Measurements from ENCODE around the gene UBL4A. TPM values are rescaled to one million over a fixed set of nuclear protein-coding genes. Genes with fewer than 3 reads are reported as not detected.
"Not testable (repeated sequence)": the region's sequence is repeated elsewhere in the genome, so short reads cannot be mapped to it uniquely, and the experiment has no call there.

Gene UBL4A
- total RNA-seq, 1 donor from 2014 or later = 30.2 TPM

DNA sequence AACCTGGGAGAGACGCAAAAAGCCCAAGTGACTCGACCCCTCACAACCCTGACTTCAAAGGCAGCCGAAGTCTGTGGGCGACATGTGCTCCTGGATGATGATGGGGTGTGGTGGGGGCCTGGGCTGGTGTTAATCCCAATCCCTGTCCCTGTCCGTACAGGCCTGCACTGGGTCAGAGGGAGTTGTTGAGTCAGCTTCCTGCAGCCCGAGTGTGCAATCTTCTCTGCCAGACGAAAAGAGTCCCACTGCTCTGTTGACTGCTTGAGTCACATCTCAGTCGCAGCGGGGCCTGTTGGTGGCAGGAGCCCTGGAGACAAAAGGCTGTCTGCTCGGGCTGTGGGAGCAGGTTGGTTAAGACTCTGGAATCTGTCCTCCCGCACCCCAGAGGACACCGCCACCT is 19.3 kb upstream of the UBL4A start:
- Histone ChIP-seq H3K36me3 (peaks cover 0 to 7% of the 10 kb centered on the region in 2 donors), H3K27ac (no peak overlapping the region), H3K27me3 (no peaks in the 10 kb centered on the region), H3K4me3 (no peak overlapping the region), H3K9me3 (no peaks in the 10 kb centered on the region), H3K4me1 (no peaks in the 10 kb centered on the region)
- TF ChIP-seq POLR2A (IDR thresholded peaks at IDR 0.05) (no peak), POLR2AphosphoS5 (IDR thresholded peaks at IDR 0.05; ENCODE audit: insufficient read depth in 1 of 2, low read depth in 1 of 2) (no peak)
- TF ChIP-seq, protein P1, sequence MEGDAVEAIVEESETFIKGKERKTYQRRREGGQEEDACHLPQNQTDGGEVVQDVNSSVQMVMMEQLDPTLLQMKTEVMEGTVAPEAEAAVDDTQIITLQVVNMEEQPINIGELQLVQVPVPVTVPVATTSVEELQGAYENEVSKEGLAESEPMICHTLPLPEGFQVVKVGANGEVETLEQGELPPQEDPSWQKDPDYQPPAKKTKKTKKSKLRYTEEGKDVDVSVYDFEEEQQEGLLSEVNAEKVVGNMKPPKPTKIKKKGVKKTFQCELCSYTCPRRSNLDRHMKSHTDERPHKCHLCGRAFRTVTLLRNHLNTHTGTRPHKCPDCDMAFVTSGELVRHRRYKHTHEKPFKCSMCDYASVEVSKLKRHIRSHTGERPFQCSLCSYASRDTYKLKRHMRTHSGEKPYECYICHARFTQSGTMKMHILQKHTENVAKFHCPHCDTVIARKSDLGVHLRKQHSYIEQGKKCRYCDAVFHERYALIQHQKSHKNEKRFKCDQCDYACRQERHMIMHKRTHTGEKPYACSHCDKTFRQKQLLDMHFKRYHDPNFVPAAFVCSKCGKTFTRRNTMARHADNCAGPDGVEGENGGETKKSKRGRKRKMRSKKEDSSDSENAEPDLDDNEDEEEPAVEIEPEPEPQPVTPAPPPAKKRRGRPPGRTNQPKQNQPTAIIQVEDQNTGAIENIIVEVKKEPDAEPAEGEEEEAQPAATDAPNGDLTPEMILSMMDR (IDR thresholded peaks at IDR 0.05) = no peak
- no peak for DNase-seq (ENCODE audit: extremely low spot score in 2 of 2)
- intact Hi-C loops (cut with DNase I) = no loop called here

DNA sequence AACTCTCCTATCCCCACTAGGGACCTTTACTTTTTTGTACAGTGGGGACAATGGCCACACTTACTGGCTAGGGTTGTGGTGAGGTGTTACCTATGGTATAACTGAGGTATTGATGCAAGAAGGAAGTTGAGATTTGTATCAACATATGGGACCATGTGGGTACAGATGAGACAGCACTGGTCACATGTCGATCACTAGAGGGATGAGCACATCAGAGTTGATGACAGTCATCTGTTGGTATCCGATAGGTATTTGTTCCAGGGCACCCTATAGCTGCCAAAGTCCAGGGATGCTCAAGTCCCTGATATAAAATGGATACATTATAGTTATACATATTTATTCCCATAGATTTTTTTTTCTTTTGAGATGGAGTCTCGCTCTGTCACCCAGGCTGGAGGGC is 16.6 kb upstream of the UBL4A start:
- TF ChIP-seq, protein P1 (IDR thresholded peaks at IDR 0.05) = no peak
- TF ChIP-seq POLR2A (IDR thresholded peaks at IDR 0.05) (no peak), POLR2AphosphoS5 (IDR thresholded peaks at IDR 0.05; ENCODE audit: insufficient read depth in 1 of 2, low read depth in 1 of 2) (no peak)
- H3K4me1 ChIP-seq = no peaks in the 10 kb centered on the region
- no peak overlapping the region for H3K27ac ChIP-seq
- no peak for DNase-seq (ENCODE audit: extremely low spot score in 2 of 2)
- intact Hi-C loops (cut with DNase I) = no loop called here
- H3K9me3 ChIP-seq = no peaks in the 10 kb centered on the region
- no peak overlapping the region for H3K4me3 ChIP-seq
- H3K27me3 ChIP-seq = no peaks in the 10 kb centered on the region
- no peaks in the 10 kb centered on the region for H3K36me3 ChIP-seq

DNA sequence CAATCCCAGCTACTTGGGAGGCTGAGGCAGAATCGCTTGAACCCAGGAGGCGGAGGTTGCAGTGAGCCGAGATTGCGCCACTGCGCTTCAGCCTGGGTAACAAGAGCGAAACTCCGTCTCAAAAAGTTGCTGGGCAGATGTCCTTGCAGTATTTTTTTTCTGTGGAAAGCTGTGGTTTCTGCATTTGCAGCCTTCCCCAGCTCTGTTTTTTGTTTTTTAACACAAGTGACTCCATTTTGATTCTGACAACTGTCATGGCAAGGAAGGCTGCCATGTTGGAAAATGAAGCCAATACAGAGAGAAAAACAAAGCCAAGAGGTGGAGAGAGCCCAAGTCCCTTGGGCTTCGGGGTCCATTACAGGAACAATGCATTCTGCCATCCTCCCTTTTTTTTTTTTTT is 15.7 kb upstream of the UBL4A start:
- H3K36me3 ChIP-seq = no peaks in the 10 kb centered on the region
- H3K4me3 ChIP-seq = no peak overlapping the region
- H3K27me3 ChIP-seq = no peaks in the 10 kb centered on the region
- H3K4me1 ChIP-seq = no peaks in the 10 kb centered on the region
- no peak overlapping the region for H3K27ac ChIP-seq
- H3K9me3 ChIP-seq = no peaks in the 10 kb centered on the region
- no peak for DNase-seq (ENCODE audit: extremely low spot score in 2 of 2)
- intact Hi-C loops (cut with DNase I) = no loop called here
- TF ChIP-seq, protein P1 (IDR thresholded peaks at IDR 0.05) = no peak
- TF ChIP-seq POLR2A (IDR thresholded peaks at IDR 0.05) (no peak), POLR2AphosphoS5 (IDR thresholded peaks at IDR 0.05; ENCODE audit: insufficient read depth in 1 of 2, low read depth in 1 of 2) (no peak)

DNA sequence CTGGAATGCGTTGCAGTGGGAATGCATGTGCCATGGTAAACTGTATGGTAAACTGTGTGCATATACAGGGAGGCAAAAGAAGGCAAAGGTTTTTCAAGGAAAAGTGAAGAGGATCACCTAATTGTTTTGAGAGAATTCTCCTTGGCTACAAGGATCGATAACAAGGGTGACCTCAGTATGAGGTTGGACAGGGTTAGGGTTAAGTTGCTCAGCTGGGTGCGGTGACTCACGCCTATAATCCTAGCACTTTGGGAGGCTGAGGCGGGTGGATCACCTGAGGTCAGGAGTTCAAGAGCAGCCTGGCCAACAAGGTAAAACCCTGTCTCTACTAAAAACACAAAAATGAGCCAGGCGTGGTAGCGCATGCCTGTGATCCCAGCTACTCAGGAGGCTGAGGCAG is 15.0 kb upstream of the UBL4A start:
- H3K4me3 ChIP-seq; H3K27ac ChIP-seq; H3K9me3 ChIP-seq; intact Hi-C loops (cut with DNase I); H3K36me3 ChIP-seq; DNase-seq (ENCODE audit: extremely low spot score in 2 of 2); H3K27me3 ChIP-seq; H3K4me1 ChIP-seq: not testable (repeated sequence)

DNA sequence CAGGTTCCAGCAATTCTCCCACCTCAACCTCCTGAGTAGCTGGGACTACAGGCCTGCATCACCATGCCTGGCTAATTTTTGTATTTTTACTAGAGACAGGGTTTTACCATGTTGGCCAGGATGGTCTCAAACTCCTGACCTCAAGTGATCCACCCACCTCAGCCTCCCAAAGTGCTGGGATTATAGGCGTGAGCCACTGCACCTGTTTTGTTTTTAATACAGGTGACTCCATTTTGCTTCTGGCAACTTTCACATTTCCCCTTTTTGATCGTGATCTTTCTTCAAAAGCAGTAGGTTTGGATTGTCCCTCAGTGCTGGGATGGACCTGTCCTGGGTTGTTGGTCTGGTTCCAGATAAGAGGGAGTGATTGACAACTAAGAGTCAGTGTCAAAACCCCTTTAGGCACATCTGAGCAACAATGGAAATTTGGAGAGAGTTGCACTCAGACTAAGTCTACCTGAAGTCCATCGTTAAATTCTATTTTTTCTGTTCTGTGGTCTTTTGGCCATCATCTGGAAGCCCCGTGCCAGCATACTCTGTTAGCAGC is 10.2 kb upstream of the UBL4A start:
- H3K4me1 ChIP-seq; H3K27ac ChIP-seq; H3K36me3 ChIP-seq; intact Hi-C loops (cut with DNase I); H3K4me3 ChIP-seq; H3K9me3 ChIP-seq; DNase-seq (ENCODE audit: extremely low spot score in 2 of 2); H3K27me3 ChIP-seq: not testable (repeated sequence)

DNA sequence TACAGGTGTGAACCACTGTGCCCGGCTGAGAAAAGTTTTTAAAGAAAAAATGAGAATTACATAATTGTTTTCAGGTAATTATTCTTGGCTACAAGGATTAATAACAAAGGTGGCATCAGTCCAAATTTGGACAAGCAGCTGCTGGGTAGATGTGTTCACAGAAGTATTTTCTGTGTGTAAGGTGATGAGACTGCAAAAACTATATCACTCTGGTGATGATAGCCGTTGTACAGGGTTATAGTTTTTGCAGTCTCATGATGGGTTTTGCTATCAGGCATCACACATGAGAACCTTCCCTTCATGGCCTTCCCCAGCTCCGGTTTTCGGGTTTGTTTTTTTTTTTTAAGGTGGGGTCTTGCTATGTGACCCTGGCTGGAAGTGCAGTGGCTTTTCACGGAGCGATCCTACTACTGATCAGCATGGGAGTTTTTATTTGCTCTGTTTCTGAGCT is 9.1 kb upstream of the UBL4A start:
- TF ChIP-seq POLR2AphosphoS5 (IDR thresholded peaks at IDR 0.05; ENCODE audit: insufficient read depth in 1 of 2, low read depth in 1 of 2) = no peak
- TF ChIP-seq, protein P1 (IDR thresholded peaks at IDR 0.05) = no peak
- TF ChIP-seq POLR2A (IDR thresholded peaks at IDR 0.05) = no peak
- H3K27ac ChIP-seq = no peak overlapping the region
- no peaks in the 10 kb centered on the region for H3K36me3 ChIP-seq
- DNase-seq (ENCODE audit: extremely low spot score in 2 of 2) = no peak
- H3K27me3 ChIP-seq = no peaks in the 10 kb centered on the region
- no peak overlapping the region for H3K4me3 ChIP-seq
- no peaks in the 10 kb centered on the region for H3K9me3 ChIP-seq
- intact Hi-C loops (cut with DNase I) = no loop called here
- H3K4me1 ChIP-seq = no peaks in the 10 kb centered on the region
